HEK293 (cell line): ENCODE data around the gene RPL23.

Experiments used
- BCL6B ChIP-seq: fragments of 450-650 bp; formaldehyde crosslinking; IDR thresholded peaks from 2 replicates; pipeline ENCODE4 v1.5.1; 2017; ENCODE audit warnings: missing biosample characterization, missing genetic modification characterization
- EGR2 ChIP-seq: fragments of 450-650 bp; formaldehyde crosslinking; IDR thresholded peaks from 2 replicates; pipeline ENCODE4 v1.5.1; 2016; ENCODE audit warnings: low read depth, missing biosample characterization, missing genetic modification characterization
- HIC1 ChIP-seq: fragments of 450-650 bp; formaldehyde crosslinking; IDR thresholded peaks from 2 replicates; pipeline ENCODE4 v1.5.1; 2016; ENCODE audit warnings: missing biosample characterization, missing genetic modification characterization
- IKZF3 ChIP-seq: fragments of 450-650 bp; IDR thresholded peaks from 2 replicates; pipeline ENCODE4 v1.5.0; 2018; ENCODE audit warnings: missing biosample characterization, mild to moderate bottlenecking, missing genetic modification characterization, moderate library complexity
- KLF8 ChIP-seq: fragments of 450-650 bp; formaldehyde crosslinking; IDR thresholded peaks from 2 replicates; pipeline ENCODE4 v1.5.1; 2016; ENCODE audit warnings: missing biosample characterization, missing genetic modification characterization
- KLF9 ChIP-seq: fragments of 450-650 bp; formaldehyde crosslinking; IDR thresholded peaks from 2 replicates; pipeline ENCODE4 v1.5.1; 2016; ENCODE audit warnings: missing biosample characterization, missing genetic modification characterization, low read depth
- MYNN ChIP-seq: fragments of 450-650 bp; formaldehyde crosslinking; IDR thresholded peaks from 2 replicates; pipeline ENCODE4 v1.5.1; 2016; ENCODE audit warnings: missing biosample characterization, missing genetic modification characterization, borderline replicate concordance
- PRDM1 ChIP-seq: fragments of 450-650 bp; formaldehyde crosslinking; IDR thresholded peaks from 2 replicates; pipeline ENCODE4; 2016; ENCODE audit warnings: missing biosample characterization, missing genetic modification characterization
- SALL2 ChIP-seq: fragments of 450-650 bp; formaldehyde crosslinking; IDR thresholded peaks from 2 replicates; pipeline ENCODE4 v1.5.0; 2017; ENCODE audit warnings: missing biosample characterization, mild to moderate bottlenecking, missing genetic modification characterization, borderline replicate concordance
- SP3 ChIP-seq: fragments of 450-650 bp; formaldehyde crosslinking; IDR thresholded peaks from 2 replicates; pipeline ENCODE4 v1.5.1; 2016; ENCODE audit warnings: missing biosample characterization, missing genetic modification characterization
- SP7 ChIP-seq: fragments of 450-650 bp; formaldehyde crosslinking; IDR thresholded peaks from 2 replicates; pipeline ENCODE4 v1.5.1; 2016; ENCODE audit warnings: missing biosample characterization, missing genetic modification characterization
- YY1 ChIP-seq: fragments of 450-650 bp; formaldehyde crosslinking; IDR thresholded peaks from 2 replicates; pipeline ENCODE4 v1.5.1; 2018; ENCODE audit warnings: missing biosample characterization, missing genetic modification characterization
- ZBTB11 ChIP-seq: fragments of 450-650 bp; formaldehyde crosslinking; conservative IDR thresholded peaks from 2 replicates; pipeline ENCODE4 v1.5.1; 2016; ENCODE audit warnings: low read depth, missing biosample characterization, missing genetic modification characterization
- ZBTB20 ChIP-seq: fragments of 450-650 bp; formaldehyde crosslinking; IDR thresholded peaks from 2 replicates; pipeline ENCODE4 v1.5.1; 2016; ENCODE audit warnings: missing biosample characterization, missing genetic modification characterization
- ZBTB21 ChIP-seq: fragments of 450-650 bp; formaldehyde crosslinking; IDR thresholded peaks from 2 replicates; pipeline ENCODE4 v1.5.1; 2017; ENCODE audit warnings: missing biosample characterization, missing genetic modification characterization
- ZBTB48 ChIP-seq: fragments of 450-650 bp; formaldehyde crosslinking; IDR thresholded peaks from 2 replicates; pipeline ENCODE4 v1.5.1; 2016; ENCODE audit warnings: missing biosample characterization, missing genetic modification characterization
- ZBTB49 ChIP-seq: fragments of 450-650 bp; formaldehyde crosslinking; IDR thresholded peaks from 2 replicates; pipeline ENCODE4 v1.5.1; 2016; ENCODE audit warnings: missing biosample characterization, missing genetic modification characterization, low read depth
- ZFP69B ChIP-seq: fragments of 450-650 bp; formaldehyde crosslinking; IDR thresholded peaks from 2 replicates; pipeline ENCODE4 v1.5.1; 2016; ENCODE audit warnings: missing biosample characterization, missing genetic modification characterization
- ZNF138 ChIP-seq: fragments of 450-650 bp; formaldehyde crosslinking; IDR thresholded peaks from 2 replicates; pipeline ENCODE4 v1.5.1; 2016; ENCODE audit warnings: missing biosample characterization, missing genetic modification characterization, borderline replicate concordance
- ZNF274 ChIP-seq, 2 experiments: fragments of 200-500 bp in 1 of 2; fragments of 450-650 bp in 1 of 2; sonication (Bioruptor generic) in 1 of 2; formaldehyde crosslinking in 1 of 2; IDR thresholded peaks; 2 replicates each; pipeline versions ENCODE4 v1.5.1 to v1.6.1; 2014 to 2016; ENCODE audit warnings: borderline replicate concordance in 1 of 2, inconsistent platforms in 1 of 2, low read length in 1 of 2, missing biosample characterization in 1 of 2, missing genetic modification characterization in 1 of 2
- ZNF37A ChIP-seq: fragments of 450-650 bp; IDR thresholded peaks from 2 replicates; pipeline ENCODE4 v1.5.1; 2018; ENCODE audit warnings: missing biosample characterization, missing genetic modification characterization
- ZNF394 ChIP-seq: fragments of 450-650 bp; formaldehyde crosslinking; IDR thresholded peaks from 2 replicates; pipeline ENCODE4 v1.5.1; 2016; ENCODE audit warnings: missing biosample characterization, missing genetic modification characterization, mild to moderate bottlenecking, moderate library complexity, borderline replicate concordance
- ZNF548 ChIP-seq: fragments of 450-650 bp; formaldehyde crosslinking; IDR thresholded peaks from 2 replicates; pipeline ENCODE4 v1.5.1; 2016; ENCODE audit warnings: missing biosample characterization, missing genetic modification characterization
- ZNF580 ChIP-seq: fragments of 450-650 bp; formaldehyde crosslinking; IDR thresholded peaks from 2 replicates; pipeline ENCODE4 v1.5.1; 2016; ENCODE audit warnings: missing biosample characterization, missing genetic modification characterization
- ZNF600 ChIP-seq: fragments of 450-650 bp; formaldehyde crosslinking; IDR thresholded peaks from 2 replicates; pipeline ENCODE4 v1.5.1; 2016; ENCODE audit warnings: missing biosample characterization, missing genetic modification characterization
- ZNF660 ChIP-seq: fragments of 450-650 bp; IDR thresholded peaks from 2 replicates; pipeline ENCODE4 v1.5.1; 2018; ENCODE audit warnings: missing biosample characterization, mild to moderate bottlenecking, missing genetic modification characterization
- ZNF76 ChIP-seq: fragments of 450-650 bp; formaldehyde crosslinking; IDR thresholded peaks from 2 replicates; pipeline ENCODE4; 2016; ENCODE audit warnings: low read depth, missing biosample characterization, missing genetic modification characterization, borderline replicate concordance
- ZSCAN5A ChIP-seq: fragments of 450-650 bp; formaldehyde crosslinking; IDR thresholded peaks from 2 replicates; pipeline ENCODE4 v1.5.1; 2016; ENCODE audit warnings: missing biosample characterization, missing genetic modification characterization

Gene RPL23

GRCh38 chr17:38799501-38800236, 53.9 kb downstream of the RPL23 start, which contains the start of gene PIP4K2B (continued):
- TF ChIP-seq KLF9 (tag by site-specific recombination) (peak; percentile 98), ZNF548 (no peak), ZNF660 (tag by site-specific recombination) (peak; percentile 78), ZNF138 (no peak), PRDM1 (tag by site-specific recombination) (peak; percentile 93), EGR2 (tag by site-specific recombination) (peak; percentile 90), ZNF274 (IDR thresholded peaks at IDR 0.05; ENCODE audit: low read length) (no peak), ZNF274 (tag by site-specific recombination; IDR thresholded peaks at IDR 0.05; ENCODE audit: borderline replicate concordance) (no peak), IKZF3 (tag by site-specific recombination) (peak; percentile 98), SP7 (tag by site-specific recombination) (peak; percentile 87; the same call in 1 of the 2 replicates), ZNF580 (peak; percentile 17; the same call in 1 of the 2 replicates), ZBTB49 (tag by site-specific recombination) (no peak), SP3 (peak; percentile 97), KLF8 (peak; percentile 97), BCL6B (tag by site-specific recombination) (peak; percentile 85), ZSCAN5A (tag by site-specific recombination) (peak; percentile 60; the same call in 1 of the 2 replicates), ZNF600 (tag by site-specific recombination) (peak; percentile 90), SALL2 (0 out of 2 replicates have a peak, but pooled peaks have one; percentile 20), ZBTB48 (tag by site-specific recombination) (peak; percentile 84), ZBTB20 (tag by site-specific recombination) (peak; percentile 86), ZBTB21 (tag by site-specific recombination) (peak; percentile 31; the same call in 1 of the 2 replicates), HIC1 (tag by site-specific recombination) (peak; percentile 89), MYNN (tag by site-specific recombination) (no peak), ZNF394 (tag by site-specific recombination) (peak; percentile 54; the same call in 1 of the 2 replicates), ZFP69B (tag by site-specific recombination) (peak; percentile 92), ZBTB11 (tag by site-specific recombination) (peak; percentile 97), ZNF37A (tag by site-specific recombination) (no peak), YY1 (tag by site-specific recombination) (peak; percentile 94; the same call in 1 of the 2 replicates), ZNF76 (peak; percentile 70)
